ENCODE measurements around the gene TCEAL4. TPM values are rescaled to one million over a fixed set of nuclear protein-coding genes. Genes with fewer than 3 reads are reported as not detected.

TCEAL4 gene
- total and polyA plus RNA-seq, 2 experiments from 2014 or later: 25.4 to 148 TPM

- Histone ChIP-seq H3F3A (replicated peaks; ENCODE audit: low read depth) (no peaks in the 10 kb centered on the region), H3K36me3 (ENCODE audit: insufficient read depth) (no peaks in the 10 kb centered on the region), H3K4me3 (no peak overlapping the region), H4K20me1 (replicated peaks; ENCODE audit: insufficient read depth) (no peaks in the 10 kb centered on the region), H2AFZ (no peak overlapping the region), H3K4me1 (ENCODE audit: insufficient read depth) (no peaks in the 10 kb centered on the region), H3K79me2 (replicated peaks; ENCODE audit: insufficient read depth) (no peaks in the 10 kb centered on the region), H3K27me3 (ENCODE audit: insufficient read depth) (no peaks in the 10 kb centered on the region), H3K4me2 (no peak overlapping the region), H3K9me2 (ENCODE audit: insufficient read depth) (no peaks in the 10 kb centered on the region), H3K27ac (ENCODE audit: low read depth) (no peak overlapping the region)
- Mint-ChIP-seq H3K4me3 (no peak overlapping the region), H3K9me3 (no peaks in the 10 kb centered on the region), H3K4me1 (peaks cover 5% of the 10 kb centered on the region; the same call in 2 of the 3 replicates), H3K36me3 (ENCODE audit: low read depth) (no peaks in the 10 kb centered on the region), H3K27ac (no peak overlapping the region), H3K27me3 (ENCODE audit: insufficient read depth, low read depth, poor library complexity) (no peaks in the 10 kb centered on the region)
- DNase-seq (ENCODE audit: low spot score) (no peak), ATAC-seq (no peak)
- TF ChIP-seq ZNF331 (CRISPR knock-in tag; IDR thresholded peaks at IDR 0.05; ENCODE audit: low read depth) (no peak), CREB1 (CRISPR knock-in tag; IDR thresholded peaks at IDR 0.05; ENCODE audit: low read depth) (no peak), JUNB (IDR thresholded peaks at IDR 0.05; ENCODE audit: unreplicated experiment) (no peak), EZH2 (IDR thresholded peaks at IDR 0.05; ENCODE audit: low read depth, unreplicated experiment) (no peak), EZH2phosphoT487 (IDR thresholded peaks at IDR 0.05; ENCODE audit: unreplicated experiment) (no peak), ZNF114 (CRISPR knock-in tag; IDR thresholded peaks at IDR 0.05) (no peak), POLR2AphosphoS5 (IDR thresholded peaks at IDR 0.05; ENCODE audit: low read depth) (no peak)
Measured at GRCh38 chrX:103539695-103540094, 45.6 kb upstream of the TCEAL4 start.

DNA sequence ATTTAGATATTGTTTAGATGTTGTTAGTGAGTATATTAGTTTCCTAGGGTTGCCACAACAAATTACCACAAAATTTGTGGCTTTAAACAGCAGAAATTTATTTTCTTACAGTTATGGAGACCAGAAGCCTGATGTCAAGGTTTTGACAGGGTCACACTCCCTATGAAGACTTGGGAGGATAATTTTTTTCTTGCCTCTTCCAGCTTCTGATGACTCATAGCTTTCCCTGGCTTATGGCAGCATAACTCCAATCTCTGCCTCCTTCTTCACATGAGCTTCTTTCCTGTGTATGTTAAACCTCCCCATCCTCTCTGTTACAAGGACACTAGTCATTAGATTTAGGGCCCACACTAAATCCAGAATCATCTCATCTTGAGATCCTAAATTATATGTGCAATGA lies 45.2 kb upstream of the TCEAL4 start:
- H3K4me2 ChIP-seq: no peak overlapping the region
- DNase-seq (ENCODE audit: low spot score) (no peak), ATAC-seq (no peak)
- Mint-ChIP-seq H3K27ac (no peak overlapping the region), H3K4me3 (no peak overlapping the region), H3K9me3 (no peaks in the 10 kb centered on the region), H3K27me3 (ENCODE audit: insufficient read depth, low read depth, poor library complexity) (no peaks in the 10 kb centered on the region), H3K4me1 (peaks cover 5% of the 10 kb centered on the region; the same call in 2 of the 3 replicates), H3K36me3 (ENCODE audit: low read depth) (no peaks in the 10 kb centered on the region)
- H2AFZ ChIP-seq: no peak overlapping the region
- H3K4me1 ChIP-seq (ENCODE audit: insufficient read depth): no peaks in the 10 kb centered on the region
- H4K20me1 ChIP-seq (replicated peaks; ENCODE audit: insufficient read depth): no peaks in the 10 kb centered on the region
- no peak overlapping the region for H3K27ac ChIP-seq (ENCODE audit: low read depth)
- H3F3A ChIP-seq (replicated peaks; ENCODE audit: low read depth): no peaks in the 10 kb centered on the region
- H3K36me3 ChIP-seq (ENCODE audit: insufficient read depth): no peaks in the 10 kb centered on the region
- no peaks in the 10 kb centered on the region for H3K79me2 ChIP-seq (replicated peaks; ENCODE audit: insufficient read depth)
- H3K4me3 ChIP-seq: no peak overlapping the region
- H3K9me2 ChIP-seq (ENCODE audit: insufficient read depth): no peaks in the 10 kb centered on the region
- no peaks in the 10 kb centered on the region for H3K27me3 ChIP-seq (ENCODE audit: insufficient read depth)
- no peak for TF ChIP-seq EZH2 (IDR thresholded peaks at IDR 0.05; ENCODE audit: low read depth, unreplicated experiment)
- no peak for TF ChIP-seq STAT1 (IDR thresholded peaks at IDR 0.05; ENCODE audit: unreplicated experiment)
- no peak for TF ChIP-seq NANOG (IDR thresholded peaks at IDR 0.05; ENCODE audit: borderline replicate concordance)
- TF ChIP-seq ZNF331 (CRISPR knock-in tag; IDR thresholded peaks at IDR 0.05; ENCODE audit: low read depth): no peak
- TF ChIP-seq JUNB (IDR thresholded peaks at IDR 0.05; ENCODE audit: unreplicated experiment): no peak
- TF ChIP-seq CREB1 (CRISPR knock-in tag; IDR thresholded peaks at IDR 0.05; ENCODE audit: low read depth): no peak
- TF ChIP-seq, protein P1, sequence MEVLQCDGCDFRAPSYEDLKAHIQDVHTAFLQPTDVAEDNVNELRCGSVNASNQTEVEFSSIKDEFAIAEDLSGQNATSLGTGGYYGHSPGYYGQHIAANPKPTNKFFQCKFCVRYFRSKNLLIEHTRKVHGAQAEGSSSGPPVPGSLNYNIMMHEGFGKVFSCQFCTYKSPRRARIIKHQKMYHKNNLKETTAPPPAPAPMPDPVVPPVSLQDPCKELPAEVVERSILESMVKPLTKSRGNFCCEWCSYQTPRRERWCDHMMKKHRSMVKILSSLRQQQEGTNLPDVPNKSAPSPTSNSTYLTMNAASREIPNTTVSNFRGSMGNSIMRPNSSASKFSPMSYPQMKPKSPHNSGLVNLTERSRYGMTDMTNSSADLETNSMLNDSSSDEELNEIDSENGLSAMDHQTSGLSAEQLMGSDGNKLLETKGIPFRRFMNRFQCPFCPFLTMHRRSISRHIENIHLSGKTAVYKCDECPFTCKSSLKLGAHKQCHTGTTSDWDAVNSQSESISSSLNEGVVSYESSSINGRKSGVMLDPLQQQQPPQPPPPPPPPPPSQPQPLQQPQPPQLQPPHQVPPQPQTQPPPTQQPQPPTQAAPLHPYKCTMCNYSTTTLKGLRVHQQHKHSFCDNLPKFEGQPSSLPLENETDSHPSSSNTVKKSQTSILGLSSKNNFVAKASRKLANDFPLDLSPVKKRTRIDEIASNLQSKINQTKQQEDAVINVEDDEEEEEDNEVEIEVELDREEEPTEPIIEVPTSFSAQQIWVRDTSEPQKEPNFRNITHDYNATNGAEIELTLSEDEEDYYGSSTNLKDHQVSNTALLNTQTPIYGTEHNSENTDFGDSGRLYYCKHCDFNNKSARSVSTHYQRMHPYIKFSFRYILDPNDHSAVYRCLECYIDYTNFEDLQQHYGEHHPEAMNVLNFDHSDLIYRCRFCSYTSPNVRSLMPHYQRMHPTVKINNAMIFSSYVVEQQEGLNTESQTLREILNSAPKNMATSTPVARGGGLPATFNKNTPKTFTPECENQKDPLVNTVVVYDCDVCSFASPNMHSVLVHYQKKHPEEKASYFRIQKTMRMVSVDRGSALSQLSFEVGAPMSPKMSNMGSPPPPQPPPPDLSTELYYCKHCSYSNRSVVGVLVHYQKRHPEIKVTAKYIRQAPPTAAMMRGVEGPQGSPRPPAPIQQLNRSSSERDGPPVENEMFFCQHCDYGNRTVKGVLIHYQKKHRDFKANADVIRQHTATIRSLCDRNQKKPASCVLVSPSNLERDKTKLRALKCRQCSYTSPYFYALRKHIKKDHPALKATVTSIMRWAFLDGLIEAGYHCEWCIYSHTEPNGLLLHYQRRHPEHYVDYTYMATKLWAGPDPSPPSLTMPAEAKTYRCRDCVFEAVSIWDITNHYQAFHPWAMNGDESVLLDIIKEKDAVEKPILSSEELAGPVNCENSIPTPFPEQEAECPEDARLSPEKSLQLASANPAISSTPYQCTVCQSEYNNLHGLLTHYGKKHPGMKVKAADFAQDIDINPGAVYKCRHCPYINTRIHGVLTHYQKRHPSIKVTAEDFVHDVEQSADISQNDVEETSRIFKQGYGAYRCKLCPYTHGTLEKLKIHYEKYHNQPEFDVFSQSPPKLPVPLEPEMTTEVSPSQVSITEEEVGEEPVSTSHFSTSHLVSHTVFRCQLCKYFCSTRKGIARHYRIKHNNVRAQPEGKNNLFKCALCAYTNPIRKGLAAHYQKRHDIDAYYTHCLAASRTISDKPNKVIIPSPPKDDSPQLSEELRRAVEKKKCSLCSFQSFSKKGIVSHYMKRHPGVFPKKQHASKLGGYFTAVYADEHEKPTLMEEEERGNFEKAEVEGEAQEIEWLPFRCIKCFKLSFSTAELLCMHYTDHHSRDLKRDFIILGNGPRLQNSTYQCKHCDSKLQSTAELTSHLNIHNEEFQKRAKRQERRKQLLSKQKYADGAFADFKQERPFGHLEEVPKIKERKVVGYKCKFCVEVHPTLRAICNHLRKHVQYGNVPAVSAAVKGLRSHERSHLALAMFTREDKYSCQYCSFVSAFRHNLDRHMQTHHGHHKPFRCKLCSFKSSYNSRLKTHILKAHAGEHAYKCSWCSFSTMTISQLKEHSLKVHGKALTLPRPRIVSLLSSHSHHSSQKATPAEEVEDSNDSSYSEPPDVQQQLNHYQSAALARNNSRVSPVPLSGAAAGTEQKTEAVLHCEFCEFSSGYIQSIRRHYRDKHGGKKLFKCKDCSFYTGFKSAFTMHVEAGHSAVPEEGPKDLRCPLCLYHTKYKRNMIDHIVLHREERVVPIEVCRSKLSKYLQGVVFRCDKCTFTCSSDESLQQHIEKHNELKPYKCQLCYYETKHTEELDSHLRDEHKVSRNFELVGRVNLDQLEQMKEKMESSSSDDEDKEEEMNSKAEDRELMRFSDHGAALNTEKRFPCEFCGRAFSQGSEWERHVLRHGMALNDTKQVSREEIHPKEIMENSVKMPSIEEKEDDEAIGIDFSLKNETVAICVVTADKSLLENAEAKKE (CRISPR knock-in tag; IDR thresholded peaks at IDR 0.05): no peak
- TF ChIP-seq ZNF114 (CRISPR knock-in tag; IDR thresholded peaks at IDR 0.05): no peak
- TF ChIP-seq, protein P2, sequence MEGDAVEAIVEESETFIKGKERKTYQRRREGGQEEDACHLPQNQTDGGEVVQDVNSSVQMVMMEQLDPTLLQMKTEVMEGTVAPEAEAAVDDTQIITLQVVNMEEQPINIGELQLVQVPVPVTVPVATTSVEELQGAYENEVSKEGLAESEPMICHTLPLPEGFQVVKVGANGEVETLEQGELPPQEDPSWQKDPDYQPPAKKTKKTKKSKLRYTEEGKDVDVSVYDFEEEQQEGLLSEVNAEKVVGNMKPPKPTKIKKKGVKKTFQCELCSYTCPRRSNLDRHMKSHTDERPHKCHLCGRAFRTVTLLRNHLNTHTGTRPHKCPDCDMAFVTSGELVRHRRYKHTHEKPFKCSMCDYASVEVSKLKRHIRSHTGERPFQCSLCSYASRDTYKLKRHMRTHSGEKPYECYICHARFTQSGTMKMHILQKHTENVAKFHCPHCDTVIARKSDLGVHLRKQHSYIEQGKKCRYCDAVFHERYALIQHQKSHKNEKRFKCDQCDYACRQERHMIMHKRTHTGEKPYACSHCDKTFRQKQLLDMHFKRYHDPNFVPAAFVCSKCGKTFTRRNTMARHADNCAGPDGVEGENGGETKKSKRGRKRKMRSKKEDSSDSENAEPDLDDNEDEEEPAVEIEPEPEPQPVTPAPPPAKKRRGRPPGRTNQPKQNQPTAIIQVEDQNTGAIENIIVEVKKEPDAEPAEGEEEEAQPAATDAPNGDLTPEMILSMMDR (conservative IDR thresholded peaks at IDR 0.05; ENCODE audit: low read depth in 2 of 2): no peak

Data from GM23338 (cell line).